Activated T-helper 9 cell treated with anti-CD3 and anti-CD28 coated beads, Interleukin-2, amount 50 U/mL, for 16 hours (primary cell): Measurements from ENCODE around the gene PACS2.
"Not testable (repeated sequence)": the region's sequence is repeated elsewhere in the genome, so short reads cannot be mapped to it uniquely, and the experiment has no call there.

Experiments used
- DNase-seq: peaks from one replicate; pipeline ENCODE4 v3.0.0-alpha.2; 2020; ENCODE audit warnings: low read depth

The PACS2 gene

DNA sequence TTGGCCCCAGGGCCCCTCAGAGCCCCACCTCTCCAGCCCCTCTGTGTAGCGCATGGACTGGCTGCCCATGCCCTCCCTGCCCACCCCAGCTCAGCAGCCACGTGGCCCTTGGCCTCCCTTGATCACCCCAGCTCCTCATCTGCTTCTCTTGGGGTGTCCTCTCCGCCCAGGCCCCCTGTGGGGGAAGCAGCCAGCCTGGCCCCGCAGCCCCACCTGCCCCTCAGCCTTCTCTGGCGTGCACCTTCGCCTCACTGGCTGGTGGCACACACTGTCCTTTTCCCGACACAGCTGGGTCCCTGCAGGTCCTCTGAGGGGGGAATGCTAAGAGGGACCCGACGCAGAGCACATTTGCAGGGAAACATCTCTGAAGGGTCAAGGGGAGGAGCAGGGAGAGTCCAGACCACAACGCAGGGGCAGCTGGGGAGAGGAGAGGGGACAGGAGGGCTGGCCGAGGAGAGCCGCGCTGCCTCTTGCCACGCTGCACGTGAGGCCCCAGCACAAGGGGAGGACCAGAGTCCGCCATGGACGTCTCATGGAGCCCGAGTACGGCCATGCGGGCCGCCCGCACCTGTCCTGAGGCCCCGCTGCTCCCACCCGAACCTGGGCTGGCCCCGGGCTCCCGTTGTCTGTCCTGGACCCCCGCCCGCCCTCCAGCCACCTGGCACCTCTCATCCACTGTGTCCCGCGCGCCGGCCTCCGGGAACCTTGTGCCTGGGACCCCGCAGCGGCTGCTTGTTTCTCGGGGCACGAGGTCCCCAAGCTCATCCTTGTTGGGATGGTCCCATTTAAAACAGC lies 36.1 kb downstream of the PACS2 start:
- no peak for DNase-seq

DNA sequence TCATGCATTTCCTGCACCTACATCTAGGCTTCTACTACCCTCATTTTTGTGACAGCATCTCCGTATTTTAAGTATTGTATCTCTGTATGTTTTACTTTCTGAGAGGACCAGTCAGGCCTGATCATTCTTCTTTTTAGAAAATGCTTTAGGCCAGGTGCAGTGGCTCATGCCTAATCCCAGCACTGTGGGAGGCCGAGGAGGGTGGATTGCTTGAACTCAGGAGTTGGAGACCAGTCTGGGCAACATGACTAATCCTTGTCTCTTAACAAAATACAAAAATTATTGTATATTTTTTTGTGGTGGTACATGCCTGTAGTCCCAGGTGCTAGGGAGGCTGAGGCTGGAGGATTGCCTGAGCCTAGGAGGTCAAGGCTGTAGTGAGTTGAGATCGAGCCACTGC lies 36.9 kb downstream of the PACS2 start:
- no peak for DNase-seq

DNA sequence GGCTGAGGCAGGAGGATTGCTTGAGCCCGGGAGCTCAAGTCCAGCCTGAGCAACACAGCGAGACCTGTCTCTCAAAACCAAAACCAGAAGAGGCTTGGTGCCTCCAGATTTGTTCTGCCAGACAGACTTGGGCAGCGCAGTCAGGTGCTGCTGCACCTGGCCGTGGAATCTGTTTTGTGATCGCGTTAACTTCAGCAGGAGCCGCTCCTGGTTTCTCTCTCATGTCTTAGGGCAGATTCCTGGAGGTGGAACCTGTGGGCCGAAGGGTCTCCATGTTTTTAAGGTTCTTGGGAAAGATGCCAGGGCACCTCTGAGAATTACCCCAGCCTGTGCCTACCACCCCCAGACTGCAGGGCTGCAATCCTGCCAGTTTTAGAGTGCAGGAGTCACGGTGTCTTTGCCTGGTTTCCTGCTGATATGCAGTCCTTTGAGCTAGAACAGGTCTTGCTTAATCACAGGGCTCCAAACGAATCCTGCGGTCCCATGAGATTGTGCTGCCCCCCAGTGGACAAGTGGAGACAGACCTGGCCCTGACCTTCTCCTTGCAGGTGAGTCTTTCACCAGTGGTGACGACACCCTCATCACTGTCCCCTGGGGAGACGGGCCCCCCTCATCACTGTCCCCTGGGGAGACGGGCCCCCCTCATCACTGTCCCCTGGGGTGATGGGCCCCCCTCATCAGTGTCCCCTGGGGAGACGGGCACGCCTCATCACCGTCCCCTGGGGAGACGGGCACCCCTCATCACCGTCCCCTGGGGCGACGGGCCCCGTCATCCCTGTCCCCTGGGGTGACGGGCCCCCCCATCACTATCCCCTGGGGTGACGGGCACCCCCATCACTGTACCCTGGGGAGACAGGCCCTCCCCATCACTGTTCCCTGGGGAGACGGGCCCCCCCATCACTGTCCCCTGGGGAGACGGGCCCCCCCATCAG lies 37.6 kb downstream of the PACS2 start:
- DNase-seq: peak; percentile 79

DNA sequence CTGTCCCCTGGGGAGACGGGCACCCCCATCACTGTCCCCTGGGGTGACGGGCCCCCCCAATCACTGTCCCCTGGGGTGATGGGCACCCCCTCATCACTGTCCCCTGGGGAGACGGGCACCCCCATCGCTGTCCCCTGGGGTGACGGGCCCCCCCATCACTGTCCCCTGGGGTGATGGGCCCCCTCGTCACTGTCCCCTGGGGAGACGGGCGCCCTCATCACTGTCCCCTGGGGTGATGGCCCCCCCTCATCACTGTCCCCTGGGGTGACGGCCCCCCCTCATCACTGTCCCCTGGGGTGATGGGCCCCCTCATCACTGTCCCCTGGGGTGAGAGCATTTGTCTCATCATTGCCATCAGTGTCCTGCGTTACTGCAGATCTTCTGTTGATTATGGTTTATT lies 38.6 kb downstream of the PACS2 start:
- DNase-seq: no peak

DNA sequence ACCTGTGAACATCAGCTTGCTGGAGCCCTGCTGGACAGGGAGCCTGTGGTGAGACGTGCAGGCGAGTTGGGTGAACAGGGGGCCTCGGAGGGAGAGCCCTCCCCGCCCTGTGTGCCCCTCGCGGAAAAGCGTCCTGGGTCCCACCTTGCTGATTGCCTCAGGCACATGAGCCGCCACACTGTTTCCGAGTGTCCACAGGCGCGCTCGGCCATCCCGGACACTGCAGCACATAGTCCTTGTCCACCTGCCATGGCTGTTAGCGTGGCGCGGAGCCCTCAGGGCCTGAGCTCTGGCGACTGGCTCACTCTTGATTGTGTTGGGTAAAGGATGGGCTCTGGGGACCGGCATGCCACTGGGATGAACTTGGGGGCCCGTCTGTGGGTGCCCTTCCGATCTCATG lies 40.0 kb downstream of the PACS2 start:
- no peak for DNase-seq

DNA sequence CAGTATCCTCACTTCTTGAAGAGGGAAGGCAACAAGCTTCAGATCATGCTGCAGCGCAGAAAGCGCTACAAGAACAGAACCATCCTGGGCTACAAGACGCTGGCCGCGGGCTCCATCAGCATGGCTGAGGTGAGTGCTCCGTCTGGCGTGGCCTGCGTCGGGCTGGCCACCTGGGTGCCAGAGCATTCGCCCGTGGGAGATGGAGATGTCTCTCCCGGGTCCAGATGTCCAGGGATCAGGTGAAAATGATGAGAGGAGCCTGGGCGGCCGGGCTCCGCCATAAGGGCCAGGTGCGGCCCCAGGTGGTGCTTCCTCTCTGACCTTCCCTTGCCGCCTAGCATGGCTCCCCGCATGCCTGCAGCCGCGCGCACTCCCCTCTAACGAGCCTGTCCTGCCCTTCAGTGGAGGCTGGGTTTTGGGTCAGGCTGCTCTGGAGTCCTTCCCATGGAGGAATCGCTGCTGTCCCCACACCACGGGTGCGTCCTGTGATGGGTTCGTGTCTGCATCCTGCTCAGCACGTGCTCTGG lies 40.6 kb downstream of the PACS2 start:
- no peak for DNase-seq

DNA sequence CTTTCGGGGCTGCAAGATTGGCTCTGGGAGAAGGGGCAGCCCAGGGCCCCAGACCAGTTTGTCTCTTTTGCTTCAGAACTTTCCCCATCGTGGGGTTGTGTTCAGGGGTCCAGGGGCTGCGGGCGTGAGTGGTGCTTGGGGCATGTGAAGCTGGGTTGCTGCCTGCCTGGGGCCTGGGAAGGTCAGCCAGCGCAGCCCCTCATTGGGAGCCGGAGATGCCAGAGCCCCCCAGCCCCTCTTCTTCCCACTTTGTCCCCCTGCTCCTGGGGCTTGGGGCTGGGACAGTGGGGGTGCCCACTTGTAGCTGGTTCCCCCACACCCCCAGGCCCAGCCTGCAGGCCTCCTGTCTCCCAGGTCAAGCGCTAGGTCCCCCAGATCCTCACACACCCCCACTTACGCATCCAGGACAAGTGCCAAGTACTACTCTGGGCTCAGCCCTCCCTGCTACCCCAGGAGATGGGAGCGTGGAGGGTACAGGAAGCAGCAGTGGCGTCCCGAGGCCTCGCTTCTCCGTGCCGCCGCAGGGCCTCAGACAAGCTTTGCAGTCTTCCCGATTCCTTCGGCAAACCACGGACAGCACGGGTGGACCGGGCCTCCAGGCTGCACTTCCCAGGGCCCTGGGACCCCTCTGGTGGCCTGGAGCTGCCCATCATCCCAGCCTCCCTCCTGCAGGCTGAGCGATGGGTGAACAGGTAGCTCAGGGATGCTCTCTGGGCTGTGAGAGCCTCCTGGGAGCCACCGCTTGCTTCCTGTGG lies 41.5 kb downstream of the PACS2 start:
- no peak for DNase-seq

DNA sequence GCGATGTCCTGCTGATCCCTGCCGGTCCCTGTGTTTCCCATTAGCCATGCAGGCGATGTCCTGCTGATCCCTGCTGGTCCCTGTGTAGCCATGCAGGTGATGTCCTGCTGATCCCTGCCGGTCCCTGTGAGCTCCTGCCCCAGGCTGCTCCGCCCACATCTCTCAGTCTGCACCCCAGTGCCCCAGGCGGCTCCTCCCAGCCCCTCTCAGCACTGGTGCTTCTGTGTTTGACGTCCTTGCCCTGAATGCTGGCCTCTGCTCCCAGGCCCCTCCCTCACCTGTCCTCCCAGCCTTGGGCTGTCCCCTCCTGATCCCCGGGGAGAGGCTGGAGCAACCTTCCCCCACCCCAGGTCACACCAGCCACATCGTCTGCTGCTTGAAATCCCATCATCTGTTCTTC lies 42.4 kb downstream of the PACS2 start:
- no peak for DNase-seq

DNA sequence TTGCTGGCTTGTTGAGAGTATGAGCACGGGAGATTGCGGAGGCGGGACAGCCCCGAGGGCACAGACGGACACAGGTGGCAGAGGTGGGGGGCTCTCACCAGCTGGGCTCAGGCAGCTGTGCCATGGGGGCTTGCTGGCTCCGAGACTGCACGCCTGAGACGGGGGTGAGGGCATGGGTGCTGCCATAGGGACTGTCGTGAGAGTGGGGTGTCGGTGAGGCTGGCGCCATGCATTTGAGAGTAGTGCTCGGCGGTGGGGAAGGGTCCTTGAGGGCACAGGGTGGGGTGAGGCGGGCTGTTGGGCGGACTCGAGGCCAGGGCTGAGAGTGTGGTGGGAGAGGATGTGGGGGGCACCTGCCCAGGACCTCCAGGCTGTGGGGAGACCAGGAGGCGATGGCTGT lies 43.1 kb downstream of the PACS2 start:
- DNase-seq: no peak

DNA sequence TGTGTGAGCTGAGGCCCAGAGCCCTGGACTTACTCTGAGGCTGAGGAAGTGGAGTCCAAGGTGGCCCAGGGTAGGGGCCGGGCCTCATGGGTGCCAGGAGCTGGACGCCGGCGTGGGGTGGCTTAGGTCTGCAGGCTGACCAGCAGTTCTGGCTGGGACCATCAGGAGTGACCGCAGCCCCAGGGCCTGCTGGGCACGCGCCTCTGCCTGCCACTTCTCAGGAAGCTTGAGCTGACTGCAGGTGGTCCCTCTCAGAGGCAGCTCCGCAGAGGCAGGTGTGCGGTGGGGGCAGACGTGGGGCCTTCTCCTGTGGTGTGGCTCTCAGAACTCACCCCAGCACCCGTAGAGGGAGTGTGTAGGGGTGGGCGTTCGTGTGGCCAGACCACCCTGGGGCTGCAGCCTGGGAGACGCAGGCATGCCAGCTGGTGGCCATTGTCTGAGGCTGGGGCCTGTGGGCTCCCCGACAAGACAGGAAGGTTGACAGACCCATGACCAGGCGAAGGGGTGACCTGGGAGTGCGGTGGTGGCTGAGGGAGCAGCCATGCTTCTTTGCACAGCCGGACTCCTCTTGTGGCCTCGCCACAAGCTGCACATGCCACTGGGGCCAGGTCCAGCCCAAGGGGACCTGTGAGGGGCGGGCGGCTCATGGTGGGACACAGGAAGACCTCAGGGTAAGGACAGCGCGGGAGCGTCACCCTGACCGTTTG lies 43.7 kb downstream of the PACS2 start:
- no peak for DNase-seq

DNA sequence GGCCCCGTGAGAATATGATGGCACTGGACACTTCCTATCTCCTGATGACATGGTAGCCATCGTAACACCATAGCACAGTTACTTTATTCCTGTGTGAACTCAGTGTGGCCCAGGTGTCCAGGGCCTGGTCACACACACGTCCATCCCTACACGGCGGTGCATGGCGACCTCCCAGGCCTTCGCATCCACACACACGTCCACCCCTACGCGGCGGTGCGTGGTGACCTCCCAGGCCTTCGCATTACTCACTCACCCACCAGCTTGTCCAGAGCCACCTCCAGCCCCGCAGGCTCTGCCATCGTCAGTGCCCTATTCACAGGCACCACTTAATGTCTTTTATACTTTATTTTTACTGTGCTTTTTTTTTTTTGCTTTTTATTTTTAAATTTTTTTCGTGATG lies 44.4 kb downstream of the PACS2 start:
- no peak for DNase-seq

DNA sequence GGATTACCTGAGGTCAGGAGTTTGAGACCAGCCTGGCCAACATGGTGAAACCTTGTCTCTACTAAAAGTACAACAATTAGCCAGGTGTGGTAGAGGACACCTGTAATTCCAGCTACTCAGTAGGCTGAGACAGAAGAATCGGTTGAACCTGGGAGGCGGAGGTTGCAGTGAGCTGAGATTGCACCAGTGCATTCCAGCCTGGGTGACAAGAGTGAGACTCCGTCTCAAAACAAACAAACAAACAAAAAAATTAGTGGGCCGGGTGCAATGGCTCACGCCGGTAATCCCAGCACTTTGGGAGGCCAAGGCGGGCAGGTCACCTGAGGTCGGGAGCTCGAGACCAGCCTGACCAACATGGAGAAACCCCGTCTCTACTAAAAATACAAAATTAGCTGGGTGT lies 46.9 kb downstream of the PACS2 start:
- not testable (repeated sequence) for DNase-seq

DNA sequence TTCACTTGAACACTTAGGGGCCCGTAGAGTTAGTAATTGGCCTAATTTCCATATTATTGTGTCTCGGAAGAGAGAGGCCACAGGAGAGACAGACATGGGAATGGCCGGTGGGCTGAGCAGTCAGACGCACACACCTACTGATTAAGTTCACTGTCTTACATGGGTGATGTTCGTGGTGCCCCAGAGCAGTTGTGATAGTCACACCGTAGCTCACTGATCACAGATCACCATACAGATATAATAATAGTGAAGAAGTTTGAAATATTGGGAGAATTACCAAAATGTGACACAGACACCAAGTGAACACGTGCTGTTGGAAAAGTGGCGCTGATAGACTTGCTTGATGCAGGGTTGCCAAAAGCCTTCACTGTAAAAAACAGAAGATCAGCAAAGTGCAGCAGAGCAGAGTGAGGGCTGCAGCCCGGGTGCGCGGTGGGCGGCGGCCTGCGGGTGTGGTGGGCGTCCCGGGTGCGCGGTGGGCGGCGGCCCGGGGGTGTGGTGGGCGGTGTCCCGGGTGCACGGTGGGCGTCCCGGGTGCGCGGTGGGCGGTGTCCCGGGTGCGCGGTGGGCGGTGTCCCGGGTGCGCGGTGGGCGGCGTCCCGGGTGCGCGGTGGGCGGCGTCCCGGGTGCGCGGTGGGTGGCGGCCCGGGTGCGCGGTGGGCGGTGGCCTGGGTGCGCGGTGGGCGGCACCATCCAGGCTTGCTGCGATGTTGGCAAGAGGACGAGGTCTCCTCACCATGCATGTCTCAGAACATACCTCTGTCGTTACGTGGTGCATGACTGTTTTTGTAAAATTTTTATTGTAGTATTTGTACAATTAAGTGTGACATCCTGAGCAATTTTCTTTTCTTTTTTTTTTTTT lies 49.5 kb downstream of the PACS2 start:
- DNase-seq: no peak

DNA sequence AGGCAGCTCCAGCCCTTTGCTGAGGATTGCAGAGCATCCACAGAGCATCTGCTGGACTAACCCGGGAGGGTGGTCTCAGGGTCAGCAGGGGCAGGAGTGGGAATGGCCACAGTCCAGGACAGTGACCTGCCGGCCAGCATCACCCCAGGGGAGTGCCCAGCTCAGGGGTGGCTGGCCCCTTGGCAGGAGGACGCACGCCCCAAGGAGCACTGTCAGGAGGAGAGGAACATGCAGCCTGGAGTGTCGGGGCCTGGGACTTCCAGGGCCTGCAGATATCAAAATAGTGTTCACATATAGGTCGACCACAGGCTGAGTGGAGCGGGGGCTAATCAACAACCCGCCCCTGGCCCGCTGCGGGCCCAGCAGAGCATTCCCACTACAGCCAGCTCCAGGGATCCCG lies 50.6 kb downstream of the PACS2 start:
- no peak for DNase-seq

DNA sequence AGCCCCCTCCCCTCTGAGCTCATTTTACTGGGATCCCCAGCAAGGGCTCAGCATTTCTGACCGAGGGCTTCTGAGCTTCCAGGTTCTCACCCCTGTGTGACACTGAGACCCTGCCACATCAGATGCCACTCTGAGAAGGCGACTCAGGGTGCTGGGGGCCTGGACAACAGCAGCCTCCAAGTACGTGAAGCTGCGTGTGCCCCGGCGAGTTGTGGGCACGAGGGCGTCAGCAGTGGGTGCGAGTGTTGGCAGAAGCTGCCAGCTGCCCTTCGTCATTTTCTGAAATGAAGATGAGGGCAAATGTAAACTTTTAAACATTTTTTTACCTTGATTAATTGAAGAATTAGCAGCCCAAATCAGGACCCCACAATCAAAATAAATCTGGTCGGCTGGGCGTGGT lies 51.1 kb downstream of the PACS2 start:
- no peak for DNase-seq

DNA sequence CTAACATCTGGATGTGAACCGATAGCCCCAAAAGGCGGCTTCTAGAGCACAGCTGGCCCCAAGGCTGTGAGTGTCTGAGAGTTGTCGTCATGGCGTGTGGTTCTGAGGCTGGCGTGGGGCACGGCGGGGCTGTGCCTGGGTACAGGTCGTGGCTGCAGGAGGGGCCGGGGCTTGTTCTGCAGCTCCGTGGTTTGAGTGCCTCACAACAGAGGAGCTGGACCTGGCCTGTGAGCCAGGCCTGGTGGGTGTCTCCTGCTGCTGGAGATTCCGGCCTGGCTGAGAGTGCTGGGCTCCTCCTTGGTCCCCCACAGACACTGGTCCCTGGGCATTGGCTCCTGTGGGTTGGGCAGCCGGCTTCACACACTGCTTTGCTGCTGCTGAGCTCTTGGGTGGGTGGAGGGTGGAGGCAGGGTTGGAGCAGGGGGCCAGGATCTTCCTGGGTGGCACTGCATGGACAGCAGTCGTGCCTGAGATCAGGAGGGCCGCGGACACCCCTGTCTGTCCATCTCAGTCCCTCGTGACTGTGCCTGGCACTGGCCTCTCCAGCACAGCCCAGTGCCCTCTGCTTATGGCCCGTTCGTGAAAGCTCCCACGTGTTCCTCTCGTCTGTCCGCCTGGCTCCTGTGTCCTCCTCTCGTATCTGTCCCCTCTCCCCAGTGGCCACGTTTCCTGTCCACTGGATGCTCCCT lies 52.0 kb downstream of the PACS2 start:
- DNase-seq: no peak

DNA sequence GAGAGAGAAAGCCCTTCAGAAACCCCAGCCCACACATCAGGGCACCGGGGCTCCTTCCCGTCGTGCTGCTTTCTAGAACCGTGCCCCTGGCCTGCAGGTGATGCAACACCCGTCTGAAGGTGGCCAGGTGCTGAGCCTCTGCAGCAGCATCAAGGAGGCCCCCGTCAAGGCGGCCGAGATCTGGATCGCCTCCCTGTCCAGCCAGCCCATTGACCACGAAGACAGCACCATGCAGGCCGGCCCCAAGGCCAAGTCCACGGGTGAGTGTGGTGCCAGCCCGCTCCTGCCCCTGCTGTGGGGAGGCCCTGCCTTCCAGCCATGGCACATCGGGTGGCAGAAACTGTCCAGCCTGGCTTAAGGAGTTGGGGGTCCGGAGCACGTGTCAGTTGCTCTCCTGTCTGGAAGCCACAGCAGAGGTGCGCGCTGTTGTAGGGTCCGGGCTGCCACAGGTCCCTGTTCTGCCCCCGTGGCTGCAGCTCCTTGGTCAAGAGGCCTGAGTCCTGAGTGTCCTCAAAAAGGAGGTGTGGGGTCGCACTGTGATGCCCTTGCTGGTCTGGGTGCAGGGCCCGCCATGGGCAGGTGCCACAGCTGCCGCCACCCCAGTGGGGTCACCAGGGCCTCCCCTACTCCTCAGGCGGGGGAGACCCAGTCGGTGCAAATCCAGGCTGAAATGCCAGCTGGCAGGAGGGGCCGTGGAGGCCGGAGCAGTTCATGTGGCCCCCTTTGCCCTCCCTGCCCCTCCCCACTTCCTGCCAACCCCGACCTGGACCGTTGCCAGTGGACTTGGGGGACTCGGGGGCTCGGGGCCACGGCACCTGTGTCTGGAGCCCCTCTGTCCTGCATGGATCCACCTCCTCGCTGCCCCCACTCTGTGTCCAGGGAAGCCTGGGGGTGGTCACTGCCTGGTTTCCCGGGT lies 52.8 kb downstream of the PACS2 start:
- DNase-seq: no peak

DNA sequence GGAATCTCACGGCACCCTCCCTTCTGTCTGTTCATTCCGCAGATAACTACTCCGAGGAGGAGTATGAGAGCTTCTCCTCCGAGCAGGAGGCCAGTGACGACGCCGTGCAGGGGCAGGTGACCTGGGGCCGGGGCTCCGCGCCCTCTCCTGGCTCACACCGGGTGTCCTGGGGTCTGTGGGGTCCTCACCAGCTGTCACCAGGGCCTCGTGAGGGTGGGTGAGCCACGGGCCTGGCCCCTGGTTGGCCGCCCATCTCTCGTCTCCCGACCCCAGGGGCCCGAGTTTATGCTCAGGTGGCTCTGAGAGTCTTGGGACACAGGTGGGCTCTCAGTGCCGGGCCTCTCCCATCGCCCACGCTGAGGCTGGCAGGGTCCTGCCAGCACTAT lies 53.5 kb downstream of the PACS2 start:
- no peak for DNase-seq

DNA sequence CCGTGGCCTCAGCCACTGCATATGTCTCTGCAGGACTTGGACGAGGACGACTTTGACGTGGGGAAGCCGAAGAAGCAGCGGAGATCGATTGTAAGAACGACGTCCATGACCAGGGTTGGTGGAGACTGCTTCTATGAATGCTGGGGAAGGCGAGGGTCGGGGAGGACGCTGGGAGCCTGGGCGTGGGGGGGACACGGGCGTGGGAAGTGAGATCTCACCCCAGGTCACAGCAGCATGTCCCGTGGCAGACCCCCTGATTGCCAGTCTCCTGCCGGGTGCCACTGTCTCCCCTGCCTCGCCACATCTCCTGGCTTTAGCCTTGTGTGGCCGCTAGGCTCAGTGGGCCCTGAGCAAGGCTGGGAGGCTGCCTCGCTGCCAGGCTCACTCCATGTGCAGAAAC lies 53.9 kb downstream of the PACS2 start:
- no peak for DNase-seq
